HCT116 (cell line): ENCODE results near the gene ZFHX2.

Source experiments
- ATF3 ChIP-seq: IDR thresholded peaks from 2 replicates; pipeline ENCODE4 v1.6.1; 2012
- CEBPB ChIP-seq: IDR thresholded peaks from 2 replicates; pipeline ENCODE4 v1.6.1; 2012; ENCODE audit warnings: low read depth
- CTCF ChIP-seq, 3 experiments: fragments of 200-600 bp in 1 of 3; sonication (generic) in 1 of 3; IDR thresholded peaks in 2 of 3; conservative IDR thresholded peaks in 1 of 3; 2 replicates each; pipeline ENCODE4 v1.5.1; 2012 to 2017; ENCODE audit warnings: low read depth in 2 of 3, low read length in 2 of 3, antibody characterized with exemption in 1 of 3, borderline replicate concordance in 1 of 3, control low read depth in 1 of 3, mild to moderate bottlenecking in 1 of 3, mixed read lengths in 1 of 3, mixed run types in 1 of 3, moderate library complexity in 1 of 3; ENCODE audit not compliant: insufficient read depth in 1 of 3
- EZH2 ChIP-seq: fragments of 200-600 bp; sonication (generic); IDR thresholded peaks from 2 replicates; pipeline ENCODE4 v1.6.1; 2017; ENCODE audit warnings: antibody characterized with exemption, mixed run types
- EZH2phosphoT487 ChIP-seq: fragments of 200-600 bp; IDR thresholded peaks from 2 replicates; pipeline ENCODE4 v1.6.1; 2018; ENCODE audit warnings: antibody characterized with exemption, borderline replicate concordance
- MAX ChIP-seq: IDR thresholded peaks from 2 replicates; pipeline ENCODE4 v1.6.1; 2012
- POLR2A ChIP-seq: IDR thresholded peaks from 2 replicates; pipeline ENCODE4 v1.7.0; 2011; ENCODE audit warnings: borderline replicate concordance; ENCODE audit not compliant: insufficient read depth, insufficient read length; ENCODE audit errors: extremely low read depth
- POLR2AphosphoS5 ChIP-seq: IDR thresholded peaks from 2 replicates; pipeline ENCODE4 v1.6.1; 2011; ENCODE audit warnings: mild to moderate bottlenecking, low read depth, low read length, moderate library complexity
- RAD21 ChIP-seq: IDR thresholded peaks from 2 replicates; pipeline ENCODE4 v1.6.1; 2012; ENCODE audit warnings: low read depth, mild to moderate bottlenecking
- SIN3A ChIP-seq: IDR thresholded peaks from 2 replicates; pipeline ENCODE4 v1.6.1; 2012; ENCODE audit warnings: low read depth
- SP1 ChIP-seq: IDR thresholded peaks from 2 replicates; pipeline ENCODE4 v1.6.1; 2012; ENCODE audit warnings: low read depth
- YY1 ChIP-seq: IDR thresholded peaks from 2 replicates; pipeline ENCODE4 v1.6.1; 2011; ENCODE audit warnings: low read length, low read depth, moderate library complexity, mild to moderate bottlenecking; ENCODE audit not compliant: insufficient replicate concordance; ENCODE audit errors: extremely low read depth
- ZBTB33 ChIP-seq: IDR thresholded peaks from 2 replicates; pipeline ENCODE4 v1.6.1; 2011; ENCODE audit warnings: mild to moderate bottlenecking, low read length, moderate library complexity; ENCODE audit not compliant: insufficient replicate concordance; ENCODE audit errors: extremely low read depth

GRCh38 chr14:23513005-23513817 lies 38.4 kb downstream of the ZFHX2 start:
- TF ChIP-seq POLR2AphosphoS5, result no peak
- no peak for TF ChIP-seq SIN3A
- TF ChIP-seq CEBPB, result no peak
- TF ChIP-seq EZH2, result no peak
- no peak for TF ChIP-seq CTCF (IDR thresholded peaks at IDR 0.05 in 2 of 3, conservative IDR thresholded peaks at IDR 0.05 in 1 of 3; ENCODE audit: borderline replicate concordance in 1 of 3, insufficient read depth in 1 of 3, low read depth in 2 of 3, low read length in 2 of 3)
- TF ChIP-seq ATF3, result no peak
- TF ChIP-seq EZH2phosphoT487, result no peak
- TF ChIP-seq MAX, result no peak
- TF ChIP-seq SP1, result no peak
- TF ChIP-seq RAD21, result no peak
- no peak for TF ChIP-seq YY1
- TF ChIP-seq POLR2A, result no peak
- no peak for TF ChIP-seq ZBTB33
